ENCODE measurements around the gene SH3BP2. TPM values are rescaled to one million over a fixed set of nuclear protein-coding genes. Genes with fewer than 3 reads are reported as not detected.

Gene SH3BP2
- polyA plus RNA-seq, 1 donor = 45.9 TPM

DNA sequence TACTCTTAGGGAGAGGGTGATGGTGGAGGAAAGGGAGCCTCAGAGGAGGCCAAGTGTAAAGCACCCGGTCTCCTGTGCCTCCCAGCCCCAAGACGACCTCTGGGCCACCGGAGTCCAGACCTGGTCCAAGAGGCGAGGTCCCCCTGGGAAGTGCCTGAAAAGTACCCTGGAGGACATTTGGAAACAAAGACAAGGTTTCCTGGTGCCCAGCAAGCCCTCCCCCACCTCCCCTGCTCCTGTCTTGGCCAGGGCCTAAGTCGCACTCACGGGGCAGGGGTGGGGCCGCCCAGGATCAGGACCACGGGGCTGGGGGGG, 532 bp upstream of the SH3BP2 start:
- no peak overlapping the region for H3K27ac ChIP-seq (ENCODE audit: low read length)
- no peak overlapping the region for H3K4me3 ChIP-seq (ENCODE audit: low read length)
- H3K4me1 ChIP-seq (ENCODE audit: control insufficient read depth, insufficient read depth, low read length) = peaks cover 49% of the 10 kb centered on the region
- H3K36me3 ChIP-seq (ENCODE audit: control insufficient read depth, insufficient read depth, low read length) = no peaks in the 10 kb centered on the region
- WGBS (ENCODE audit: insufficient coverage, low lambda C conversion rate) = no CpG with 5 or more reads among the region's 8 CpGs
- peaks cover 3% of the 10 kb centered on the region for H3K9me3 ChIP-seq (ENCODE audit: control insufficient read depth, low read depth, low read length)
- no peaks in the 10 kb centered on the region for H3K27me3 ChIP-seq (ENCODE audit: control insufficient read depth, insufficient read depth, low read length)
- DNase-seq = peak in 1 of 2 donors; percentile 23

GRCh38 chr4:2793586-2794485, 951 bp downstream of the SH3BP2 start:
- no CpG with 5 or more reads among the region's 34 CpGs for WGBS (ENCODE audit: insufficient coverage, low lambda C conversion rate)
- DNase-seq = peak in 1 of 2 donors; percentile 43
- H3K36me3 ChIP-seq (ENCODE audit: control insufficient read depth, insufficient read depth, low read length) = no peaks in the 10 kb centered on the region
- H3K27me3 ChIP-seq (ENCODE audit: control insufficient read depth, insufficient read depth, low read length) = no peaks in the 10 kb centered on the region
- peaks cover 3% of the 10 kb centered on the region for H3K9me3 ChIP-seq (ENCODE audit: control insufficient read depth, low read depth, low read length)
- peaks cover 52% of the 10 kb centered on the region for H3K4me1 ChIP-seq (ENCODE audit: control insufficient read depth, insufficient read depth, low read length)
- peak overlapping the region; percentile 54 for H3K4me3 ChIP-seq (ENCODE audit: low read length)
- peak overlapping the region; percentile 18 for H3K27ac ChIP-seq (ENCODE audit: low read length)

DNA sequence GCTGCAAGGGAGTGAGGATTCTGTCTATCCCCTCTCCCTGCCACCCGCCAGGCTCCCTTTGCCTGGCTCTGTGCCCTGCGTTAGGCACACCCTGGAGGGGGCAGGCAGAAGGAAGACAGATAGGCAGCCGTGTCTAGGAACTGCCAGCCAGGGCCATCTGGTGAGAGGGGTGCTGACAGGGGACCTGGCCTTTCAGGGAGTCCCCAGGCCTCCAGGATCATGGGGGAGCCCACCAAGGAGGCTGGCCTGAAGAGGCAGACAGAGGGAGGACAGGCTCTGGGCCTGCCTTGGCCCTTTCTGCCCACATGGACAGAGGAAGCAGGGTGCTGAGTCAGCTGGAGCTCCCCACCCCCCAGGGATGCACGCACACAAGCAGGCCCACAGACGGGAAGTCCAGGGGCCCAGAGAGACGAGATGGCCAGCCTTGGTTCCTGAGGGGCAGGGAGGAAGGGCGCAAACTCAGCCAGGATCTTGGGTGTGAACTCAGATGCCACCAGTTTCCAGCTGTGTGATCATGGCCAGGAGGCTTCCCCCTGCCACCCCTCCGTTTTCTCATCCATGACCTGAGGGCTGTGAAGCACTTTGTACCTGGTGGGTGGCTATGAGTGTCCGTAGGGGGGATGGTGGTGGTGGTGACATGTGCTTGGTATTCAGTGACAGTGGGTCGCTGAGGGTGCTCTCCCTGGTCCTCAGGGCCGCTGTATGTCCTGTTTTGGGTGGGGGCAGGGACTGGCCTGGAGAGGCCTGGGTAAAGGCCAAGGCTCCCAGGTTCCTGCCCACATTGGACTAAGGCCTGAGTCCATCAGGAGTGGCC, 1.8 kb downstream of the SH3BP2 start:
- Histone ChIP-seq H3K9me3 (ENCODE audit: control insufficient read depth, low read depth, low read length) (peaks cover 3% of the 10 kb centered on the region), H3K27me3 (ENCODE audit: control insufficient read depth, insufficient read depth, low read length) (no peaks in the 10 kb centered on the region), H3K4me1 (ENCODE audit: control insufficient read depth, insufficient read depth, low read length) (peaks cover 59% of the 10 kb centered on the region), H3K36me3 (ENCODE audit: control insufficient read depth, insufficient read depth, low read length) (no peaks in the 10 kb centered on the region), H3K27ac (ENCODE audit: low read length) (peak overlapping the region; percentile 18), H3K4me3 (ENCODE audit: low read length) (peak overlapping the region; percentile 54)
- peak in 1 of 2 donors; percentile 33 for DNase-seq
- no CpG with 5 or more reads among the region's 11 CpGs for WGBS (ENCODE audit: insufficient coverage, low lambda C conversion rate)

DNA sequence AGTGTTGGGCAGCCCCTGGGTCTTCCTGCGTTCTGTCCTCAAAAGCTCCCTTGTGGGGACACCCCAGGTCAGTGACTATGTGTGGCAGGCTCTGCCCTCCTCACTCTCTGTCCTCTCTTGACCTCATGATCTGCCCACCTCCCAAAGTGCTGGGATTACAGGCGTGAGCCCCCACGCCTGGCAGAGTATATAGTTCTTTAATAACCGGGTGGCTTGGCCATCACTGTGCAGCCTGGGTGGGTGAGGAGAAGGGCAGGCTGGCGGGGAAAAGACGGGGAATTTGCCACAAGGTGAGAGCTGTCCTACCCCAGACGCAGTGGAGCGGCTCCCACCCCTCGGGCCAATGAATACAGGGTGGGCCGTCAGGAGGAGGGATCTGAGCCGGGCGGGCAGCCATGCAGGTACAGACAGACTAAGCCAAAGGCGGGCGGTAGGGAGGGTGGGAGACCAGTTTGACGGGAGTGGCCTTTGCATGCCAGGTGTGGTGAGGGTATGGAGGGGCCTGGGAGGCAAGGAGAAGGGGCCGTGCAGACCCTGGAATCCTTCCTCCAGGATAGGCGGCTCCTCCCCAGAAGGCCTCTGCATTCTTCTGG, 2.5 kb downstream of the SH3BP2 start:
- peaks cover 3% of the 10 kb centered on the region for H3K9me3 ChIP-seq (ENCODE audit: control insufficient read depth, low read depth, low read length)
- peaks cover 66% of the 10 kb centered on the region for H3K4me1 ChIP-seq (ENCODE audit: control insufficient read depth, insufficient read depth, low read length)
- peak in 1 of 2 donors; percentile 1 for DNase-seq
- no peak overlapping the region for H3K27ac ChIP-seq (ENCODE audit: low read length)
- no peaks in the 10 kb centered on the region for H3K27me3 ChIP-seq (ENCODE audit: control insufficient read depth, insufficient read depth, low read length)
- WGBS (ENCODE audit: insufficient coverage, low lambda C conversion rate) = no CpG with 5 or more reads among the region's 17 CpGs
- no peak overlapping the region for H3K4me3 ChIP-seq (ENCODE audit: low read length)
- H3K36me3 ChIP-seq (ENCODE audit: control insufficient read depth, insufficient read depth, low read length) = no peaks in the 10 kb centered on the region

GRCh38 chr4:2795893-2796848, 3.3 kb downstream of the SH3BP2 start:
- Histone ChIP-seq H3K27me3 (ENCODE audit: control insufficient read depth, insufficient read depth, low read length) (no peaks in the 10 kb centered on the region), H3K4me3 (ENCODE audit: low read length) (no peak overlapping the region), H3K9me3 (ENCODE audit: control insufficient read depth, low read depth, low read length) (peaks cover 3% of the 10 kb centered on the region), H3K27ac (ENCODE audit: low read length) (no peak overlapping the region), H3K36me3 (ENCODE audit: control insufficient read depth, insufficient read depth, low read length) (no peaks in the 10 kb centered on the region), H3K4me1 (ENCODE audit: control insufficient read depth, insufficient read depth, low read length) (peaks cover 74% of the 10 kb centered on the region)
- DNase-seq = peak; percentile 72 to 77
- no CpG with 5 or more reads among the region's 27 CpGs for WGBS (ENCODE audit: insufficient coverage, low lambda C conversion rate)

DNA sequence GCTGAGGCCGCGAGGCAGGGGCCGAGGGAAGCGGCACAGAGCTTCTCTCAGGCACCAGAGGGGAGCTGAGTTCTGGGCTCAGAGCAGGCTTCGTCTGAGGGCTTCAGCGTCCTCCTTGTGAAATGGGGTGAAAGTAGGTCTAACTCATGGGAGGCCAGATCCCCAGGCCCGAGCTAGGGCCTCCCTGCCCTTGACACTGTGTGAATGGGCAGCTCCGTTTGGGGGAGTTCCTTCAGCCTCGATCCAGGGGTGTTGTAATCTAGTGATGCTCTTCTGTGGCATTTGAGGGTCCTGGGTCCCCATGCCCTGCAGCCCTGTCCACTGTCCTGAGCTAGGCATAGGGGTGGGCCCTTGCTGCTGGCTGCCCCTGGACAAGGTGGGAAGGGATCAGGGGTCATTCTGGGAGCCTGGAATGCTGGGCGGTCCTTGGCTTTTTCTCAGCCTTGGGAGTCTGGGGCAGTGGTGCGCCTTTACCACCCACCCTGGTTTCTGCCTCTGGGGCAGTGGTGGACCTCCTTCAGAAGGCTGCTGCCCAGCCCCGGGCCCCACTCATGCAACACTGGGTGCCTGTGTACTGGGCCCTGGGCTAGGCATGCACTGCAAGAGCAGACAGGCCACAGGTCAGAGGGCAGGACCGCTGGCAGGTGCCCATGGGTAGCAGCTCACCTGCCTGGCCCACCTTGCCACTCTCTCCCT, 4.1 kb downstream of the SH3BP2 start:
- no CpG with 5 or more reads among the region's 13 CpGs for WGBS (ENCODE audit: insufficient coverage, low lambda C conversion rate)
- Histone ChIP-seq H3K27me3 (ENCODE audit: control insufficient read depth, insufficient read depth, low read length) (no peaks in the 10 kb centered on the region), H3K4me1 (ENCODE audit: control insufficient read depth, insufficient read depth, low read length) (peaks cover 78% of the 10 kb centered on the region), H3K27ac (ENCODE audit: low read length) (no peak overlapping the region), H3K9me3 (ENCODE audit: control insufficient read depth, low read depth, low read length) (peaks cover 3% of the 10 kb centered on the region), H3K4me3 (ENCODE audit: low read length) (no peak overlapping the region), H3K36me3 (ENCODE audit: control insufficient read depth, insufficient read depth, low read length) (no peaks in the 10 kb centered on the region)
- peak in 1 of 2 donors; percentile 0 for DNase-seq

DNA sequence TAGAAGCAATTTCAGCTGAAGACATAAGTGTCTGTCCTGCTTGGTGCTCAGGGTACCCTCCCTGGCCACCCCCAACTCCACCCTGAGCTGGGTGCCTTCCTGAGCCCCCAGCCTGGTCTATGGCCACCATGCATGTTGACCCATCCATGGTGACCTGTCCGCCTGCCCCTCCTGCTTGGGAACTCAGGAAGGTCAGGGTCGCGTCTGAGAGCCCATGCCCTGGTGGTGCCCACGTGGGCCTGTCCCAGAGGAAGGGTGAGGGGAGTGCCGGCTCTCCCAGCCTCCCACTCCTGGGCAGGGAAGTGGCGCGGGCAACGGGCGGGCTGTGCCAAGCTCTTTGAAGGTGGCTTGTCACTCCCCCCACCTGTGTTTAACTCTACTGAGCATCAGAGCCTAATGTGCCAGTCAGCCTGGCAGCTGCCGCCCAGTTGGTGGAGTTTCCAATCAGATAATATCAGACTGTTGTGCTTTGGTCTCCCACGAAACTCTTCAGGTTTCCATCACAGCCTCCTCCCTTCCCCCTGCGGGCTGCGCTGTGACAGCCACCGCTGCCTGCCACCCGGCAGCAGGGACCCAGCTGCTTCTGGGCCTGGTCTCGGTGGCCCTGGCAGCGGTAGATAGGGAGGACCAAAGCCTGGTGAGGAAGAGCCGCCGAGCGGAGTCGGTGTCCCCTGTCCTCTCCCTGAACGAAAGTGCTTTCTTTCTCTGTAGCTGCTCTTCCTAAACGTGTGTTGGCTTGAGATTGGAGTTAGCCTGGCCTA, 4.8 kb downstream of the SH3BP2 start:
- no peaks in the 10 kb centered on the region for H3K9me3 ChIP-seq (ENCODE audit: control insufficient read depth, low read depth, low read length)
- peak overlapping the region; percentile 2 for H3K27ac ChIP-seq (ENCODE audit: low read length)
- no CpG with 5 or more reads among the region's 23 CpGs for WGBS (ENCODE audit: insufficient coverage, low lambda C conversion rate)
- H3K36me3 ChIP-seq (ENCODE audit: control insufficient read depth, insufficient read depth, low read length) = no peaks in the 10 kb centered on the region
- peak in 1 of 2 donors; percentile 6 for DNase-seq
- H3K27me3 ChIP-seq (ENCODE audit: control insufficient read depth, insufficient read depth, low read length) = no peaks in the 10 kb centered on the region
- H3K4me1 ChIP-seq (ENCODE audit: control insufficient read depth, insufficient read depth, low read length) = peaks cover 77% of the 10 kb centered on the region
- no peak overlapping the region for H3K4me3 ChIP-seq (ENCODE audit: low read length)

DNA sequence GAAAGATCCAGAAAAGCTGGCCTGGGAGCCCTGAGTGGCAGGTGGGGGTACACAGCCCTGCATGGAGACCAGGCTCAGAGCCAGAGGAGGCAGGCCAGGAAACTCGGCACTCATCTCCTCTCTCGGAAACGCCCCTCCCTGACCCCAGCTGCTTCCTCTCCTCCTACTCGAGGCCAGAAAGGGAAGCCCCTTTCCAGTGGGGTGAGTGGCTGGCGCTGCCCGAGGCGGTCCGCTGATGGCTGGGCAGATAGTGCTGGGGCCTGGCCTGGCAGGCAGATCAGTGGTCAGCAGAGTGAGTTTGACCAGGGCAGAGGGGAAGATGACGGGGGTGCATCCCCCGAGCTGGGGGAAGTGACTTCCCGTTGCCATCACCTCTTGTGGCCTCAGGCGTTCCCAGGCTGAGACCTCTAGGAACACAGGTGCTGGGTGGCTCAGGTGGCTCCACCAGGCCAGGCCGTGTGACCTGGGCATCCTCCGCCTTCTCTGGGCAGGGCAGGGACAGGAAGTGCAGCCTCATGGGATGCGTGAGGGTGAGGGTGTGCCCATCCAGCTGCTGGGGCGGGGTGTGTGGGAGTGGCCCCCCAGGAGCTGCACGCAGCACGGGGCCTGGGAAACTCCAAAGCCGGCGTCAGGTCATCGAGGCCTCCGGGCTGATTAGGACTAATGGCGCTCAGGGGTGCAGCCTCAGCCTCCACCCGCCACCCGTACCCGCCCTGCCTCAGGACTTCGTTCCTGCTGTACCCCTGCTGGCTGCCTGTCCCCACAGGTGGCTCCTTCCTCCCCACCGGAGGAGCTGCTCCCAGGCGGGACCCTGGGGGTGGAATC, 5.7 kb downstream of the SH3BP2 start:
- Histone ChIP-seq H3K4me1 (ENCODE audit: control insufficient read depth, insufficient read depth, low read length) (peaks cover 84% of the 10 kb centered on the region), H3K4me3 (ENCODE audit: low read length) (no peak overlapping the region), H3K27ac (ENCODE audit: low read length) (peak overlapping the region; percentile 2), H3K27me3 (ENCODE audit: control insufficient read depth, insufficient read depth, low read length) (no peaks in the 10 kb centered on the region), H3K9me3 (ENCODE audit: control insufficient read depth, low read depth, low read length) (no peaks in the 10 kb centered on the region), H3K36me3 (ENCODE audit: control insufficient read depth, insufficient read depth, low read length) (no peaks in the 10 kb centered on the region)
- no CpG with 5 or more reads among the region's 29 CpGs for WGBS (ENCODE audit: insufficient coverage, low lambda C conversion rate)
- DNase-seq = peak in 1 of 2 donors; percentile 70

All from large intestine (tissue), 3 donors.